IMR-90 (cell line): ENCODE results near the gene OPTC. TPM values are rescaled to one million over a fixed set of nuclear protein-coding genes. Genes with fewer than 3 reads are reported as not detected.

ENCODE experiments used
- ATAC-seq: fragments of 200-7000 bp; cut with Tn5 transposase; 2 replicates; pipeline ENCODE4 v1.9.1; 2020; ENCODE audit warnings: low read depth, mild to moderate bottlenecking, moderate library complexity
- BruUV-seq: library from RNA; stranded (reverse); fragments of 400-500 nt; replicated peaks from 2 replicates; lab custom pipeline; 2021; lab: Mats Ljungman, UMichigan
- CTCF ChIA-PET: fragments of 300-600 bp; formaldehyde crosslinking; extraction: SDS; loops from one replicate; lab custom pipeline; 2021; ENCODE audit warnings: antibody characterized with exemption; lab: Yijun Ruan, JAX
- POLR2A ChIA-PET: fragments of 300-600 bp; sonication (Branson Sonifier 250); formaldehyde crosslinking; loops from one replicate; lab custom pipeline; 2022; ENCODE audit warnings: antibody characterized with exemption; ENCODE audit not compliant: unreplicated experiment; lab: Charles Lee
- DNase-seq: peaks from one replicate; pipeline ENCODE4 v3.0.0; 2013
- H2AFZ ChIP-seq: replicated peaks from 2 replicates; pipeline ENCODE3; 2013; ENCODE audit warnings: low read length, mild to moderate bottlenecking; ENCODE audit not compliant: poor library complexity
- H2AK5ac ChIP-seq: 2 replicates; pipeline ENCODE4 v1.6.1; 2013; ENCODE audit warnings: low read depth, low read length, inconsistent platforms
- H2AK9ac ChIP-seq: replicated peaks from 2 replicates; pipeline ENCODE3; 2013; ENCODE audit warnings: mild to moderate bottlenecking, low read depth, low read length, moderate library complexity; ENCODE audit not compliant: poor library complexity
- H2BK120ac ChIP-seq: 2 replicates; pipeline ENCODE4 v1.6.1; 2013; ENCODE audit warnings: low read depth, low read length, inconsistent platforms
- H2BK15ac ChIP-seq: 3 replicates; pipeline ENCODE4 v1.6.1; 2013; ENCODE audit warnings: low read depth, low read length, inconsistent platforms
- H2BK20ac ChIP-seq: 2 replicates; pipeline ENCODE4 v1.6.1; 2013; ENCODE audit warnings: low read depth, mild to moderate bottlenecking, inconsistent platforms, low read length, moderate library complexity
- H2BK5ac ChIP-seq: 2 replicates; pipeline ENCODE4 v1.6.1; 2013; ENCODE audit warnings: mild to moderate bottlenecking, low read depth, low read length, inconsistent platforms; ENCODE audit not compliant: poor library complexity, severe bottlenecking
- H3K14ac ChIP-seq: replicated peaks from 2 replicates; pipeline ENCODE4 v1.6.1; 2013; ENCODE audit warnings: low read depth, low read length, inconsistent platforms
- H3K18ac ChIP-seq: 2 replicates; pipeline ENCODE4 v1.6.1; 2013; ENCODE audit warnings: low read depth, low read length, control low read depth
- H3K23ac ChIP-seq: 2 replicates; pipeline ENCODE4 v1.6.1; 2013; ENCODE audit warnings: low read depth, low read length, inconsistent platforms
- H3K27ac ChIP-seq: 2 replicates; pipeline ENCODE4 v1.5.1; 2013; ENCODE audit warnings: mild to moderate bottlenecking, control low read depth, low read length; ENCODE audit not compliant: insufficient read depth
- H3K27me3 ChIP-seq: 2 replicates; pipeline ENCODE4 v1.6.1; 2013; ENCODE audit warnings: low read length; ENCODE audit not compliant: control insufficient read depth, insufficient read depth
- H3K36me3 ChIP-seq: 2 replicates; pipeline ENCODE4 v1.6.1; 2013; ENCODE audit warnings: low read length, mixed read lengths; ENCODE audit not compliant: control insufficient read depth, insufficient read depth
- H3K4ac ChIP-seq: 2 replicates; pipeline ENCODE4 v1.6.1; 2013; ENCODE audit warnings: low read depth, low read length, inconsistent platforms
- H3K4me1 ChIP-seq: 2 replicates; pipeline ENCODE4 v1.6.1; 2013; ENCODE audit warnings: low read length, mixed read lengths; ENCODE audit not compliant: control insufficient read depth, insufficient read depth
- H3K4me2 ChIP-seq: 2 replicates; pipeline ENCODE4 v1.6.1; 2013; ENCODE audit warnings: low read depth, mild to moderate bottlenecking, control low read depth, low read length, moderate library complexity
- H3K4me3 ChIP-seq: 2 replicates; pipeline ENCODE4 v1.5.1; 2013; ENCODE audit warnings: low read depth, mild to moderate bottlenecking, control low read depth, low read length, moderate library complexity; ENCODE audit not compliant: insufficient read depth
- H3K56ac ChIP-seq: 2 replicates; pipeline ENCODE4 v1.6.1; 2013; ENCODE audit warnings: low read length, inconsistent platforms; ENCODE audit not compliant: insufficient read depth; ENCODE audit errors: extremely low read depth
- H3K79me1 ChIP-seq, 2 experiments: 2 replicates each; pipeline ENCODE4 v1.6.1; 2013; ENCODE audit warnings: low read length in 2 of 2, inconsistent platforms in 1 of 2, low read depth in 1 of 2
- H3K9ac ChIP-seq: 2 replicates; pipeline ENCODE4 v1.6.1; 2013; ENCODE audit warnings: low read depth, low read length, control low read depth
- H3K9me1 ChIP-seq: 2 replicates; pipeline ENCODE4 v1.6.1; 2013; ENCODE audit warnings: low read length, inconsistent platforms; ENCODE audit not compliant: insufficient read depth
- H3K9me3 ChIP-seq: 2 replicates; pipeline ENCODE4 v1.6.1; 2013; ENCODE audit warnings: low read length; ENCODE audit not compliant: control insufficient read depth, insufficient read depth
- H4K20me1 ChIP-seq: 2 replicates; pipeline ENCODE4 v1.6.1; 2013; ENCODE audit warnings: low read length, inconsistent platforms; ENCODE audit not compliant: insufficient read depth
- H4K5ac ChIP-seq: 2 replicates; pipeline ENCODE4 v1.6.1; 2013; ENCODE audit warnings: mild to moderate bottlenecking, low read depth, low read length, control low read depth
- H4K8ac ChIP-seq, 2 experiments: 2 replicates each; pipeline ENCODE4 v1.6.1; 2013; ENCODE audit warnings: low read depth in 2 of 2, low read length in 2 of 2, control low read depth in 1 of 2, inconsistent platforms in 1 of 2
- H4K91ac ChIP-seq: 2 replicates; pipeline ENCODE4 v1.6.1; 2013; ENCODE audit warnings: low read depth, low read length, inconsistent platforms; ENCODE audit not compliant: insufficient read depth
- CEBPB ChIP-seq: IDR thresholded peaks from 2 replicates; pipeline ENCODE4 v1.6.1; 2012; ENCODE audit warnings: low read depth, low read length, improper control_type of control experiment
- WGBS, 2 experiments: methylation state at CpG; one replicate each; pipeline versions ENCODE4 v1.1.5 to v1.1.7; 2013; ENCODE audit warnings: missing lambda C conversion rate in 2 of 2; ENCODE audit not compliant: insufficient read length in 1 of 2; ENCODE audit errors: extremely low coverage in 2 of 2; 5-methylcytosine and 5-hydroxymethylcytosine counted together
- dilution Hi-C: fragments of 300-500 bp; cut with HindIII; formaldehyde crosslinking; loops from one replicate; pipeline ENCODE4 v1.14.3; 2018; ENCODE audit warnings: low sequenced_read_pairs; ENCODE audit not compliant: unreplicated experiment
- in situ Hi-C: fragments of 300-500 bp; cut with MboI; formaldehyde crosslinking; loops from 3 replicates; pipeline ENCODE4 v1.14.3; 2019; ENCODE audit warnings: low sequenced_read_pairs, inconsistent platforms, mixed read lengths
- intact Hi-C: fragments of 100-400 bp; cut with micrococcal nuclease; formaldehyde crosslinking; loops from 2 replicates; pipeline ENCODE4 v1.10.0; 2022
- polyA plus RNA-seq, 3 experiments: library from polyadenylated mRNA; depleted of rRNA; stranded (reverse); fragments of >200 nt; gene quantifications; 2 replicates each; pipeline ENCODE4 v1.2.3, GENCODE V29; 2012; ENCODE audit warnings: low replicate concordance in 1 of 3
- total RNA-seq: library from RNA; depleted of rRNA; stranded (reverse); fragments of >200 nt; gene quantifications from 2 replicates; pipeline ENCODE4 v1.2.3, GENCODE V29; 2012
- TF ChIP-seq, protein P1 (sequence below): conservative IDR thresholded peaks from 2 replicates; pipeline ENCODE4 v1.5.1; 2012; ENCODE audit warnings: mild to moderate bottlenecking, low read depth, low read length, improper control_type of control experiment

Gene OPTC
- total and polyA plus RNA-seq, 2 of the 4 experiments (the other 2 are of a cell fraction) = not detected

- Histone ChIP-seq H4K91ac (peak overlapping the region; percentile 96), H4K5ac (peak overlapping the region; percentile 58), H3K56ac (peak overlapping the region; percentile 2), H3K9me3 (no peaks in the 10 kb centered on the region), H2AFZ (peak overlapping the region; percentile 83), H3K4me3 (no peak overlapping the region), H3K27me3 (no peaks in the 10 kb centered on the region), H3K9ac (peak overlapping the region; percentile 50), H3K27ac (peak overlapping the region; percentile 82), H2AK5ac (peak overlapping the region; percentile 97), H3K14ac (peak overlapping the region; percentile 82), H2BK5ac (peak overlapping the region; percentile 49), H3K4me2 (peak overlapping the region; percentile 5; the same call in 1 of the 2 replicates), H3K4ac (peak overlapping the region; percentile 97), H3K23ac (peak overlapping the region; percentile 90; the same call in 1 of the 2 replicates), H3K4me1 (peaks cover 31% of the 10 kb centered on the region), H2BK15ac (peak overlapping the region; percentile 99; the same call in 2 of the 3 replicates), H2BK120ac (peak overlapping the region; percentile 96), H3K9me1 (peaks cover 43% of the 10 kb centered on the region), H3K79me1 (peaks cover 8 to 57% of the 10 kb centered on the region in 2 experiments), H3K36me3 (no peaks in the 10 kb centered on the region), H2AK9ac (peak overlapping the region; percentile 94), H4K20me1 (no peaks in the 10 kb centered on the region), H3K18ac (peak overlapping the region; percentile 73), H4K8ac (peak overlapping the region; percentile 91), H2BK20ac (peak overlapping the region; percentile 94)
- TF ChIP-seq, protein P1, sequence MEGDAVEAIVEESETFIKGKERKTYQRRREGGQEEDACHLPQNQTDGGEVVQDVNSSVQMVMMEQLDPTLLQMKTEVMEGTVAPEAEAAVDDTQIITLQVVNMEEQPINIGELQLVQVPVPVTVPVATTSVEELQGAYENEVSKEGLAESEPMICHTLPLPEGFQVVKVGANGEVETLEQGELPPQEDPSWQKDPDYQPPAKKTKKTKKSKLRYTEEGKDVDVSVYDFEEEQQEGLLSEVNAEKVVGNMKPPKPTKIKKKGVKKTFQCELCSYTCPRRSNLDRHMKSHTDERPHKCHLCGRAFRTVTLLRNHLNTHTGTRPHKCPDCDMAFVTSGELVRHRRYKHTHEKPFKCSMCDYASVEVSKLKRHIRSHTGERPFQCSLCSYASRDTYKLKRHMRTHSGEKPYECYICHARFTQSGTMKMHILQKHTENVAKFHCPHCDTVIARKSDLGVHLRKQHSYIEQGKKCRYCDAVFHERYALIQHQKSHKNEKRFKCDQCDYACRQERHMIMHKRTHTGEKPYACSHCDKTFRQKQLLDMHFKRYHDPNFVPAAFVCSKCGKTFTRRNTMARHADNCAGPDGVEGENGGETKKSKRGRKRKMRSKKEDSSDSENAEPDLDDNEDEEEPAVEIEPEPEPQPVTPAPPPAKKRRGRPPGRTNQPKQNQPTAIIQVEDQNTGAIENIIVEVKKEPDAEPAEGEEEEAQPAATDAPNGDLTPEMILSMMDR = no peak
- TF ChIP-seq CEBPB = peak; percentile 36
- WGBS, 2 experiments = 60% methylated on average over 1 of the region's 6 CpGs; no CpG with 5 or more reads in 1 of the 2 experiments
- DNase-seq (peak; percentile 16), ATAC-seq (peak; percentile 26)
- dilution Hi-C loops (no loop called here), intact Hi-C loops (loop anchor here (5.0 kb wide), 1 partner anchor 100 kb away; no protein-coding TSS in a partner anchor), in situ Hi-C loops (loop anchor here (5.0 kb wide), 2 partner anchors 120 to 195 kb away; partner anchors contain the start of gene ATP2B4)
- BruUV-seq = no TSS peak
- ChIA-PET POLR2A (no interaction called here), CTCF (no interaction called here)
Measured at GRCh38 chr1:203506858-203507626, 13.1 kb downstream of the OPTC start.
